ENCODE measurements around the gene PTPRN2.

PTPRN2 gene

GRCh38 chr7:158602905-158603772, 15.5 kb upstream of the PTPRN2 start:
- no peak for DNase-seq

DNA sequence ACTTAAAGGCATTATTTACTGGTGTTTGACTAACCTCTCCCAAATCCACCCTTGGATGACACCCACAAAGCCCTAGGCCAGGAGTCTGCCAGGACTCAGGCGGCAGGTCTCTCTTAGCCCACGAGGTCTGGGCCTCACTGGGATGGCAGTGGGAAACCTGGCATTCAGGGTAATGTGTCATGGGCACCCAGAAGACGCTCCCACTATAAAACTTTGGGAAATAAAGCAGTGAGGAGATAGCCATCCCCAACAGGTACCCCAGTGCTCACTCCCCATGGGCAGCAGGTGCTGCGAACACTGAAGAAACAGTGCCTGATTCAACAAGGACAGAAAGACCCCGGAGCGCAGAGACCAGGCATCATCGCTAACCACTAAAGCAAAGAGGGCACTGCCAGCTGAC, 14.4 kb upstream of the PTPRN2 start:
- no peak for DNase-seq

DNA sequence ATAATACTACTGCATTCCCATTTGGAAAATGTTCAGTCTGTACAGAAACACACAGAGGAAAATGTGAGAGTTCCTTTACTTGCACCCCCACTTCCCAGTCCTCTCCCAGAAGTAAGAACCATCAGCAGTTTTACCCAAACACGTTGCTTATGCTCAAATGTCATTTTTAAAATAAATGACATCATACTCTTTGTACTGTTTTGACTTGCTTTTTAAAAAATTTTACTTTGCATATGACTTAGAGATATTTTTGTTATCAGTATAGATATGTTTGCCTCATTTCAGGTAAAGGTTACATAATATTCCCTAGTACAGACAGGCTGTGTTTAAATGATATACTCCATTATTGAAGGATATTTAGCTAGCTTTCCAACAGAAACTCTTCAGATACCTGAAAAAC, 13.5 kb upstream of the PTPRN2 start:
- no peak for DNase-seq

GRCh38 chr7:158596745-158597144, 9.1 kb upstream of the PTPRN2 start:
- DNase-seq: no peak

- DNase-seq: no peak
Measured at GRCh38 chr7:158596309-158596708, 8.7 kb upstream of the PTPRN2 start.

DNA sequence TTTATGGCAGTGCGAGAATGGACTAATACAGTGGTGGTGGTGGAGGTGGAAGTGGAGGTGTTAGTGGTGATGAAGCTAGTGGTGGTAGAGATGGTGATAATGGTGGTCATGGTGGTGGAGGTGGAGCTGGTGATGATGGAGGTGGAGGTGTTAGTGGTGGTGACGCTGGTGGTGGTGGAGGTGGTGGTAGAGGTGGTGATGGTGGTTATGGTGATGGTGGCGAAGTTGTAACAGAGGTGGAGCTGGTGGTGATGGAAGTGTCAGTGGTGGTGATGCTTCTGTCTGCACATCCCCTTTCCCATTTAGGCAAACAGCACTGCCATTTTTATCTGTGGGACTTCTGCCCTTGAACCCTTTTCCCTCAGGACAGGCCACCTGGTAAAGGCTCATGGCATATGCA, 7.4 kb upstream of the PTPRN2 start:
- DNase-seq: no peak

DNA sequence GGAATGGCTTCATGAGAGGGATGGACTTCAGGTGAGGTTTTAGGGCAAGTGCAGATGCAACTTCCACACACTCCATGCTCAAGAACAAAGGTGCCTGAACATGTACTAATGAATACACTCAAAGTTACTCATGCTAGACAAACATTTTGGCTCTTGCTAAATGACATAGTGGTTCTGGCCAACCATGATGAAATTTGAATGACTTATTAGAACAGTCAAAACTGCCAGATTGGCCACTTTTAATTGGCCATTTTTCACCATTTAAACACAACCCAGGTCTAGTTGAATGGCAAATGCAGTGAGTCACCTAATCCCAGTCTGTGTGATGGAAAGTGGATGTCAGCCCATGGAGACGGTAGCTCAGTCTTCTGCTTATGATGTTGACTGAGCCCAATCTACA, 4.9 kb upstream of the PTPRN2 start:
- no peak for DNase-seq

DNA sequence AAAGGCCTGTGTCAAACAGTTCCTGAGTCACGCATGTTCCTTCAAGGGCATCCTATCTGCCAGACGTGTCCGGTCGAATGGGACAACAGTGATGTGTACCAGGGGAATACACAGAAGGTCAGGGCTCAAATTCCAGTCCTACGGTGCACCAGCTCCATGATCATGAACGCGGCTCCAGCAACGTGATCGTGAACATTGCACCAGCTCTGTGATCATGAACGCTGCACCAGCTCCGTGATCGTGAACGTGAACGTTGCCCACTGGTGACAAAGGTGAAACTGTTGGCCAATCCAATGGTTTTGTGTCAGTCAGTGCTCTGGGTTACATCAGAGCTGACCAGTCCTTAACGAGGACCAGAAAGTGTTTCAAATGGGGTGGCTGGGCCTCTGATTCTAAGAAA, 4.3 kb upstream of the PTPRN2 start:
- no peak for DNase-seq

- no peak for DNase-seq
Measured at GRCh38 chr7:158590181-158590530, 2.5 kb upstream of the PTPRN2 start.

GRCh38 chr7:158589653-158590052, 2.0 kb upstream of the PTPRN2 start:
- no peak for DNase-seq

DNA sequence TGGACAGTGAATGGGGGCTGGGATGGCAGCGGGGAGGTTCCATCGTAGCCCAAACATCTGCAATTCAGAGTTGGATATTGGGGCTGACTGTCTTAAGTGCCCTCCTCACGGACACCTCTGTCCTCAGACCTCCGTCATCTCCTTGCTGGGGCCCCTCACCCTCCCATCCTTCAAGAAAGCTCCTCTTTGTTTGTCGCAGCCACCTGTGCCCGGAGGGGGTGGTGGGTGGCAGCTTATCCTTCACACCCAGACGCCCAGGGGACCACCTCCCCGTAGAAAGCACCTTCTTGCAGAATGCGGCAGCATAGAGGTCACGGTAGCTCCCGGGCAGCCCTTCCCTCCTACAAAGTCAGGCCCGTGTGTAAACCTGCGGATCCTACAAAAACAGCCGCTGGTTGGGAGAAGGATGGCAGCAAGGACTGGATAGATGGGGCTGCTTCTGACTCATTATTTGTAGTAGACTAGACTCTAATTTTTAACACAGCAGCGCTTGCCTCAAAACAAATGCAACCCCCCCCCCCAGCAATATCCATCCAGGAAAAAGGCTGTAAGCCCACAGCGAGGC, 1.3 kb upstream of the PTPRN2 start:
- no peak for DNase-seq

DNA sequence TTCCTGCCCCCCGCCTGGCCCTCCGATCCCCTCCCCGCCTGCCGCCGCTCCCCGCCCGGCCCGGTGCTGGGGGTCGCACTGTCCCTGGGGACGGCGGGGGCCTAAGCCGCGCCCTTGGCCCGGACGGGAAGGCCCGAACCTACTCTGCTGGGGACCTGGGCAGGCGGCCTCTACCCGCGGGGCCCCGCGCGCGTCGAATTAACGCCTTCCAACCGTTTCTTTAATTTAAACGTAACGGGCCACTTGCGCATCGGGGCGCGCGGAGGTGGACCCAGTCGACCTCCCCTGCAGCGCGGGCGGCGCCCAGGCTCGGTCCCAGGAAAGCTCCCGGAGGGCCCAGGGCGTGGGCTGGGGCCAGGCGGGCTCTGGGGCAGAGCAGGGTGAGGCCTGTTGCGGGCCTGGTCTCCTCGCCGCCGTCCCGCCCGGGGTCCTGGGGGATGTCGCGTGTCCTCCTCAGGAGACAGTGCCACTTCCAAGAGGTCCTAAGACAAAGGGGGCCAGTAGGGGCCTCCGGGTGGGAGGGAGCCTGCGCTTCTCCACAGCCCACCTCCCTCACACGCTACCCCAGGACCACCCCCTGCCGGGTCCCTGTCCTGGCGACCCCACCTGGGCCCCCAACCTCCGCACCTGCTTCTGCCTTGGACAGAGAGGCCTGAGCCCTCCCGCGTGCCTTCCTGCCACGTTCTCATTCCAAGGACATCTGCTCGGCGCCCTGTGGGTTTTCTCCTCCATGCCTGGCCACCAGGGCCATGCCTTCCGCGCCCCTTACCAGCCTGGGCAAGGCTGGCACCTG, 658 bp upstream of the PTPRN2 start:
- peak; percentile 49 for DNase-seq

DNA sequence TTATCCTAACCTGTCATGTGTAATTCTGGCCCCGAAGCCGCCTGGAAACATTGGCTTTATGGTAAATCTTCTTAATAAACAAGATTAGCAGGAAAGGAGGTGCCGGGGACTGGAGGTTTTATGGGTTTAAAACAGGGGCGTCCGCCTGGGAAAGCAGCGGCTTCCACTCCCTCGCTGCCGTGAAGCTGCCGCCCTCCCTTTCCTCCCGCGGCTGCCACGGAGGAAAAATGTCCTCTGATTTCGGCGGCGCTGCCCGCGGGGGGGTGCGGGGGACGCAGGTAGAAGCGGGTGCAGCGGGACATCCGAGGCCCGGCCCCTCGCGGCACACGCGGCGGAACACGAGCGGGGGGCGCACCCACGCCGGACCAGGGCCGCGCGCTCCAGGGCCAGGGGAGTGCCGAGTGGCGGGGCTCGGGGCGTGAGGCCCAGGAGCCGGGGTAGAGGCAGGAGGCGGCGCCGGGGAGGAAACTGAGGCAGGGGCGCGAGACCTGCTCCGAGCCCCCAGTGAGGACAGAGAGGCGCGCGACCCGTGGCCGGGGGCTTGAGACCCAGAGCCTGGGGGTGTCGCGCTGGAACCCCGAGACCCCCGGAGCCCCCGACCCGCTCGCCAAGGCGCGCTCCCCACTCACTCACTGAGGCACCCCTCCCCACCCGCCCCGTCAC, 993 bp downstream of the PTPRN2 start:
- peak; percentile 49 for DNase-seq

DNA sequence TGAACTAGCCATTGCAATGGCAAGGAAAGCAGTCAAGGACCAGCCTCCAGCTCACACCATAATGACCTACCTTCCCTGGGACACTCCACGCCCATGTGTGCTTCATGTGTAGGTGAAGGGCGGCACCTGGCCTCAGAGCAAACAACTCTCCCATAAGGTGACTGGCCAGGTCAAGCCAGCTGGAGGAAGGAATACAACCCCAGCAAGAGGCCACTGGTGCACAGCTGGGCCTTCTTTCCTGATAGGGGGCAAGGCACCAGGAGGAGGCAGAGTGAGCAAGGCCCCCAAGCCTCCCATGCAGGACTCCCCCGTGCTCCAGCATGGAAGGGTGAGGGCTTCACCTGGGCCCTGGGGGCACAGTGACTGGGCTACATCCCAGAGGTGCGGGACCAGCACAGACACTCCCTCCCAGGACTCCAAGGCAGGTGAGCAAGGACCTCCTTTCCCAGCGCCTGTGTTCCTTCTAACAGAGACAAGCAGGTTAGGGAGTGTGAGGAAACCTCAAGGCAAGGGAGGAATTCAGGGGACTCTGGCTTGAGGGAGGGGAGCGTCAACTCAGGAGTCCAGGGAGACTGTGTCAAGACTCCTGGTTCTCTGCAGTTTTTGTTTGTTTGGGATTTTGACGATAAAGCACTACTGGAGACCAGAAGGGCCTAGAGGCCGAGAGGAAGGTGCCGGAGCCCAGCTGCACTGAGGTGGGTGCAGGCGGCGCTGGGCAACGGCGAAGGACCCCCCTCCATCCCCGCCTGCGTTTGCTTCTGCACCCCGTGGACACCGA, 1.7 kb downstream of the PTPRN2 start:
- peak; percentile 91 for DNase-seq

GRCh38 chr7:158584407-158584806, 3.2 kb downstream of the PTPRN2 start:
- no peak for DNase-seq

- no peak for DNase-seq
Measured at GRCh38 chr7:158583810-158584209, 3.8 kb downstream of the PTPRN2 start.

DNA sequence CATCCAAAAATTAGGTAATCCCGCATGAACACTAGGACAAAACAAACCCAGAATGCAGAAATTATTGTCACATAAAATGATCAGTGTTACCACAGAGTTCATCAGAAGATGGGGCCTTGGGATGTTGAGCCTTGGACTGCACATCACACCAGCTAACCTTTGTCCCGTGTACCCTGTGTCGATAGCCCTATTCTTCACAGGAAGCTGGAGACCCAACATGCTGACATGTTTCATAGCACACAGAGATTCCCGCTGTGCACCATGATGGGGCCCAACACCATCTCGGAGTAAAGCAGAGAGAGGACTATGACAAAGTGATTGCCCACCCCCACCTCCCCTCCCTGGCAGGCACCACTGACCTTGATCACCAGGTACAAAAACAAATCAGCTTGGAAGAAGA, 4.5 kb downstream of the PTPRN2 start:
- DNase-seq: no peak

- peak; percentile 81 for DNase-seq
Measured at GRCh38 chr7:158582089-158582456, 5.5 kb downstream of the PTPRN2 start.

- DNase-seq: peak; percentile 93
Measured at GRCh38 chr7:158581440-158582088, 6.1 kb downstream of the PTPRN2 start.

GRCh38 chr7:158579662-158580646, 7.7 kb downstream of the PTPRN2 start:
- DNase-seq: no peak

Measured in NCI-H146 (cell line).